Choroid plexus epithelial cell (primary cell): ENCODE measurements around the gene EIF5A2.

ENCODE experiments used
- DNase-seq: peaks from one replicate; pipeline ENCODE4 v3.0.0-alpha.2; 2010; ENCODE audit warnings: low read depth
- H3K4me3 ChIP-seq: 2 replicates; pipeline ENCODE4 v1.5.1; 2011; ENCODE audit warnings: low read depth, mild to moderate bottlenecking, control low read depth, low read length, moderate library complexity
- CTCF ChIP-seq: conservative IDR thresholded peaks from 2 replicates; pipeline ENCODE4 v1.5.1; 2011; ENCODE audit warnings: low read depth, mild to moderate bottlenecking, control low read depth, inconsistent platforms, low read length, moderate library complexity

Gene EIF5A2

GRCh38 chr3:170865209-170866094 lies 43.0 kb downstream of the EIF5A2 start:
- no peak for TF ChIP-seq CTCF
- no peak overlapping the region for H3K4me3 ChIP-seq
- DNase-seq, result no peak

- TF ChIP-seq CTCF, result no peak
- no peak overlapping the region for H3K4me3 ChIP-seq
- DNase-seq, result no peak
Measured at GRCh38 chr3:170864525-170865208, 43.8 kb downstream of the EIF5A2 start.

GRCh38 chr3:170863816-170864215 lies 44.6 kb downstream of the EIF5A2 start:
- no peak for DNase-seq
- no peak for TF ChIP-seq CTCF
- H3K4me3 ChIP-seq, result no peak overlapping the region

- no peak for TF ChIP-seq CTCF
- H3K4me3 ChIP-seq, result no peak overlapping the region
- peak; percentile 80 for DNase-seq
Measured at GRCh38 chr3:170862618-170863374, 45.6 kb downstream of the EIF5A2 start.

- TF ChIP-seq CTCF, result no peak
- H3K4me3 ChIP-seq, result no peak overlapping the region
- no peak for DNase-seq
Measured at GRCh38 chr3:170858599-170858998, 49.8 kb downstream of the EIF5A2 start.

- TF ChIP-seq CTCF, result no peak
- no peak overlapping the region for H3K4me3 ChIP-seq
- no peak for DNase-seq
Measured at GRCh38 chr3:170852324-170852723, 56.1 kb downstream of the EIF5A2 start.
